CD4-positive, alpha-beta T cell treated with Interleukin-1 beta for 1 hour (primary cell): Measurements from ENCODE around the gene DNAH6.
"Not testable (repeated sequence)": the region's sequence is repeated elsewhere in the genome, so short reads cannot be mapped to it uniquely, and the experiment has no call there.

Source experiments
- DNase-seq, 2 donors: peaks; one replicate each; pipeline ENCODE4 v3.0.0-alpha.2; 2020 to 2022

The DNAH6 gene, protein sequence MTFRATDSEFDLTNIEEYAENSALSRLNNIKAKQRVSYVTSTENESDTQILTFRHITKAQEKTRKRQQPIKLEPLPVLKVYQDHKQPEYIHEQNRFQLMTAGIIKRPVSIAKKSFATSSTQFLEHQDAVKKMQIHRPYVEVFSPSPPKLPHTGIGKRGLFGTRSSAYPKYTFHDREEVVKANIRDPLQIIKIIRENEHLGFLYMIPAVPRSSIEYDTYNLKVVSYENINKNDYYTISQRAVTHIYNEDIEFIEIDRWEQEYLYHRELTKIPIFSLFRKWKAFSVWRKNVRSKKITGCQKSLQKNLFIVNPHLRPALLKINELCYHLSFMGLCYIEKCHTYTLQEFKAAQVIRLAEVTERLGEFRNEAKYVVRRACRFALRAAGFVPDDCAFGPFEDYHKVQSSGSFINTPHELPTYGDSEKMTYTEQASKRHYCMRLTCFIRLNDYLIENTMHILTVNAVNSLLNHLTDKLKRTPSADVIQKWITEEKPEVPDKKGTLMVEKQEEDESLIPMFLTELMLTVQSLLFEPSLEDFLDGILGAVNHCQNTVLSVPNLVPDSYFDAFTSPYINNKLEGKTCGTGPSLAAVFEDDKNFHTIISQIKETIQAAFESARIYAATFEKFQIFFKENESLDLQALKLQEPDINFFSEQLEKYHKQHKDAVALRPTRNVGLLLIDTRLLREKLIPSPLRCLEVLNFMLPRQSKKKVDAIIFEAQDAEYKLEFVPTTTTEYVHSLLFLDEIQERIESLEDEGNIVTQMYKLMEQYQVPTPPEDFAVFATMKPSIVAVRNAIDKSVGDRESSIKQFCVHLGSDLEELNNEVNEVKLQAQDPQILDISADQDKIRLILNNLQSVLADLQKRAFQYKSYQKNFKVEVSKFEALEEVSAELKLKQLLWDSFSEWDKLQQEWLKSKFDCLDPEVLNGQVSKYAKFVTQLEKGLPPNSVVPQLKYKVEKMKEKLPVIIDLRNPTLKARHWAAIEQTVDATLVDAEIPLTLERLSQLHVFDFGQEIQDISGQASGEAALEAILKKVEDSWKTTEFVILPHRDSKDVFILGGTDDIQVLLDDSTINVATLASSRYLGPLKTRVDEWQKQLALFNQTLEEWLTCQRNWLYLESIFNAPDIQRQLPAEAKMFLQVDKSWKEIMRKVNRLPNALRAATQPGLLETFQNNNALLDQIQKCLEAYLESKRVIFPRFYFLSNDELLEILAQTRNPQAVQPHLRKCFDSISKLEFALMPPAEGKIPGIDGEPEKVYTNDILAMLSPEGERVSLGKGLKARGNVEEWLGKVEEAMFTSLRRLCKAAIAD (N-terminal part only)

DNA sequence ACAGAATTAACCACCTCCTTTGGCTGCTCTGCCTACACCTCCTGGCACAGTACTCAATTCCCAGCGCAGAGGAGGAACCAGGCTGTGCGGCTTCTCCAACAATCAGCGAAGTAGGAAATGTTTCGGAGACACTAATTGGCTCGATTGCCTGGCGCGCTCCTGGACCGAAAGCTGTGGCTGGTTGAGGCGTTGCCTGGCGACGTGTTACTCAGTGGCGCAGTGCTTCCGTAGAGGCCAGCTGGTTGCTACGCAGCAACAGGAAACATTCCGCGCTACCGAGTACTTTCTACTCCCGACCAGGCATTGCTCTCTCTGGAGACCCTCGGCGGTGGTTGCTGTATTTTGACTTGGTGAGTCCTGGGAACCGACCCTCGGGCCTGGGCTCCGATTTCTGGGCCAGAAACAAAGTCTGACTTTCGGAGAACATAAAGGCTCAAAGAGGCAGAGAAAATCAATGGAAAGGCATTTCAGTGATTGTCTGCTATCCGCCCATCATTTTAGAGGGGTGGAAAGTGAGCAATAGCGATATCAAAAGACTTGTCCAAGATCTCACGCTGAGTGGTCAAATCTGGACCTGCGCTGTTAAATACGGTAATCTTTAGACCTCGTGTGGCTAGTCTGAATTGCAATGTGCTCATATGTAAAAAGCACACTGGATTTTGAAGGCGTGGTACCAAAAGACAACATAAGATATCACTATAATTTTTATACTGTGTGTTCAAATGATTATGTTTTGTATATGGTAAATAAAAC lies at the start of gene DNAH6:
TSS of gene DNAH6 (plus strand) at position 265 of the 753 bp plus-strand sequence. CDS start 1,329 bp downstream, outside the sequence.
- peak; percentile 91 for DNase-seq

DNA sequence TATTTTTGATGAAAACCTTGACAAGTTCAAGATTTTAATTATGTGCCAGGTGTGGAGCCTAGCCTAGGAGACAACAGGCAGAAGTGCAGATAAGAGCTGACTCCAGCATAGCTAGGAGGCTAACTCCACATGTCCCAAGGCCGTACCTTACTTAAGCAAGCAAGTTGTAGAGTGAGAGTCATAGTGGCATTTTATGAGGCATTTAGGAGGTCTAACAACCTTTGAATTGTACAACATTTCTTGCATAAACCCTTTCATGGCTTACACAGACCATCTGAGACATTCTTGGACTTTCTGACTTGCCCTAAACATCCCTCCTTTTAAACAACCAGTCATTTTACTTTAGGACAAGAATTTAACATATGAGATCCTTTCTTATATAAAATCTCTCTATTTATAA lies 48.9 kb upstream of the DNAH6 start:
- no peak for DNase-seq

DNA sequence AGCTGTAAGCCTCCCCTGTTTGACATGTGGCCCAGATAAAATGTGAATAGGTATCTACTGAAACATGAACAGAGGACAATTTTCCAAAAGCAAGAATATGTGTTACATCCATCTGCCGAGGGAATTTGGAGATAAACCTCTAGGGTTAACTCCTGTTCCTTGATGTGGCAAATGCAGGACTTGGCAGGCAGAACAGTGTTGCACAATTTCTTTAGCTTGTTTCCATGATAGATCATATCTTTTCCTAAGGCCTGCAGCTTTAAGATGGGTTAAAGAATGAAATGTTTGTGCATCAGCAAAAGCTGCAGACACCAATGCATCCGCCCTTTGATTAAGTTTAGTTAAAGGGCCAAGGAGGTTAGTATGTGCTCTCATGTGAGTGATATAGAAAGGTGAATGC lies 43.9 kb upstream of the DNAH6 start:
- DNase-seq: not testable (repeated sequence)

DNA sequence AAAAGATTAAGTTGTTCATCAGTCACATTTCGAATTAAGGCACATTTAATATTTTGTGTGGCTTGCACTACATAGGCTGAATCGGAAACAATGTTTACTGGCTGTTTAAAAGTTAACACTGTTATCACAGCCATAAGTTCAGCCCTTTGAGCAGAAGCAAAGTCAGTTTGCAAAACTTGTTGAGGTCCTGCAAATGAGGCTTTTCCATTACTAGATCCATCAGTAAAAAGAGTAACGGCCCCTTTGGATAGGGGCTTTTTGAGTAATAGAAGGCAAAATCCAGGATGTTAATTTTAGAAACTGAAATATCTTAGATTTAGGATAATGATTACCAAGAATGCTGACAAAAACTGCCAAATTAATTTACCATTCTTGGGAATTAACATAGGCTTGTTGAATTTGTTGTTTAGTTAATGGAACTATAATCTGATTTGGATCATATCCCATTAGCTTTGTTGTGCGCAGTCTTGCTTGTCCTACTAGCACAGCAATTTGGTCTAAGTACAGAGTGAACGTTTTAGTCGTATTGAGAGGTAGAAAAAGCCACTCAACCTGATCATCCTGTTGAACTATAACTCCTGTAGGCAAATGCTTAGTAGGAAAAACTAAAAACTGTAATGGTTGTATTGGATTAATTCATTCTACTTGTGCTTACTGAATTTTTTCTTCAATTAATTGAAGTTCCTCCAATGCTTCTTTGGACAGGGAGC lies 43.3 kb upstream of the DNAH6 start:
- no peak for DNase-seq

- DNase-seq: no peak
Measured at GRCh38 chr2:84474176-84474575, 42.1 kb upstream of the DNAH6 start.

DNA sequence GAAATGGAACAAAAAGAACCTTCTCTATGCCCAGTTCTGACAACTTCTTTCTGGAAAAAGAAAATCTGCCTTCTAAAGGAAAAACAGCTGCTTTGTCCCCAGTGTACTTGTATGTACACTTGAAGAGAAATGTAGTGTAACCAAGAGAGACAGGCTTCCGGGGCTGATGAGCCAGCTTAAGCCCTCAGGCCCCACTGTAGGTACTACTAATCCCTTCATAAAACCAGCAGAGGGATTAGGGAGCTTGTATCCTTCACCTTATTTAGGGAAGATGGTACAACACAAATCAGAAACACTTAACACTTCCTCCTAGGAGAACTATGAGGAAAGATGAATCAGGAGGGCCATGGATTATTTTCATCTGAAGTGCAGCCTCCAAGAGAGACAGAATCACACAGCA lies 38.4 kb upstream of the DNAH6 start:
- no peak for DNase-seq

DNA sequence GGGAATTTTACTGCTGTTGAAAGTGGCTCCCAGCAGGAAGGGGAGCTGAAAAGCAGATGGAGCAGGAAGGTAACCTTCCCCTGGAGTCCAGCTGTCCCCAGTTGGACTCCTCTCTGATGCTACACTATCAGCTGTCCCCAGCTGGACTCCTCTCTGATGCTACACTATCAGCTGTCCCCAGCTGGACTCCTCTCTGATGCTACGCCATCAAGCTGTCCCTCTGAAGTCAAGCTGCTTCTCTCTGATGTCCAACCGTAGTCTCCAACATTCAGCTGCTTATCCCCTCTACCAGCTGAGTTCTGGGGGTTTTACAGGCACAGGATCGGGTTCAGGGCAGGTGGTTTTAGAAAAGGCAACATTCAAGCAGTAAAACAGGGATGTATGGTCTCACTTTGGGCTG lies 37.4 kb upstream of the DNAH6 start:
- DNase-seq: no peak

- peak in 1 of 2 donors; percentile 5 for DNase-seq
Measured at GRCh38 chr2:84481702-84482101, 34.6 kb upstream of the DNAH6 start.

DNA sequence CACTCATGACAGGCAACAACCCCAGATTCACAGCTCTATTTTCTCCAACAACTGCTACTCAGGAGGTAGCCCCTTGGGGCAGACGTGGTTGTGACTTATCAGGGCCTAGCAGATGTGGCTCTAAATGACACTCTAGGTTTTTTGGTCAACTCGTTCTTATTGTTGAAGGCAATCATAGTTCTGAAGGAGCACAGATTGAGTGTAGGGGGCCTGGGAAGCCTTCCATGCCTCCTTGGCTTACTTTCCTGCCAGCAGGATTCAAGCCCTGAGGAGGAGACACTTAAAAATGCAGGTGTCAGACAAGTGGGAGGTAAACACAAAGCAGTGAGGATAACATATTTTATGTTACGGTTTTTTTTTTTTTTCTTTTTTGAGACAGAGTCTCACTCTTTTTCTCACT lies 33.7 kb upstream of the DNAH6 start:
- DNase-seq: no peak

DNA sequence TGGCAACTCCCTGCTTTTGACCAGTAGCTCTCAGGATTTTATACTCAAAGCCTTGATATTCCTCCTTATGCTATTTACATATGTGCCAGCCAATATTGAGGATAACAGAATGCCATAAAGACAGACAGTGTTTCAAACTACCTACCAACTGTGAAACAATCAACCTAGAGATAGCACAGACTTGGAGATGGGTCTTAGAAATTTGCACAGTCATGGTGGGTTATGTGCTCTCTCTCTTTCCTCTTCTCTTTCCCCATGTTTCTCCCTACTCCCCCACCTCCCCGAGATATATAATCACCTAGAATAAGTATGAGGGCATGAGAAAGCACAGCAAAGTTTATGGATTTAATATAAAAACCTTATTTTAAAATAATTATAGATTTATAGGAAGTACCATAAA lies 33.0 kb upstream of the DNAH6 start:
- no peak for DNase-seq

DNA sequence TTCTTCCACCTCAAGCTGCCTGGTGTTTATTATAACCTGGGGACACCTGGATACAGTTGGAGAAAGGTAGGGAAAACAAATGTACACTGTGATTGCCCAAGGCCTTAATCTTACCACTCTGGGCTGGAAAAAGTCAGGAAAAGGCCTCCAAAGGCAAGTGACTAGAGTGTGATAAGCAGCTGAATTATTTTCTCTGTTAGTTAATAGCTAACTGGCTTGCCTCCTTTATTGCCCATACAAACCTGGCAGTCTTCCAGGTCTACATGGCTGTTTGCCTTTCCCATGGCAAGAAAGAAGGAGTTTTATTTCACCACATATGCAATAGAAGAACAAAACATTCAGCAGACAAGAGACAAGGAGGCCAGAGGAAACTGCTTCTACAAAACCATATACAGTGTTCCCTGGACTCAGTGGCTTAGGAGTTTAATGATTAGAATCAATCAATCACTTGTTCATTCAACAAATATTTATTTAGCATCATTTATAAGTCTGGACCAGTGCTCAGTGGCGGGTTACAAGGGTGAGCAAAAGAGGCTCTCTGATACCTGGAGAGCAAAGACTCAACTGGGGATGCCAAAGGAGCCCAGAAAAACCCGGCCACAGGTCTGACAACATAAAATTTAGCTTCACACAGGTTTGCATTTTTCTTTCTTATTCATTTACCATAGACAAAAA lies 29.7 kb upstream of the DNAH6 start:
- no peak for DNase-seq

- DNase-seq: no peak
Measured at GRCh38 chr2:84487298-84487996, 28.9 kb upstream of the DNAH6 start.

DNA sequence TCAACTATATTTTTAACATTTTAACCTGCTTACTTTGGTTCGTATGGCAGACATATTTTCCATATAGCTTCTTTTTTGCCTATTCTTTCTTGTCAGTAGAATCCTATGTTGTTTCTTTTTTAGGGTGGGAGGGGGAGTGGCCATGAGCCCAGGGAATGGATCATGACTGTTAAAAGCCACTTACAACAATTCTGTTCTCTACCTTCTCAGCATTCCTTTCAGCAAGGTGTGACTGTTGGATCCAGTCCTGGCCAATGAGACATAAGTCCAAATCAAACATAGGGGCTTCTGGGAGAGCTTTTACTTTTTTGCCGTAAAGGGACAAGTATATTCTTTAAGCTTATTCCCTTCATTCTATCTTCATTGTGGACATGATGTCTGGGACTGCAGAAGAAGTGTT lies 25.0 kb upstream of the DNAH6 start:
- DNase-seq: no peak

- no peak for DNase-seq
Measured at GRCh38 chr2:84491741-84492140, 24.6 kb upstream of the DNAH6 start.

DNA sequence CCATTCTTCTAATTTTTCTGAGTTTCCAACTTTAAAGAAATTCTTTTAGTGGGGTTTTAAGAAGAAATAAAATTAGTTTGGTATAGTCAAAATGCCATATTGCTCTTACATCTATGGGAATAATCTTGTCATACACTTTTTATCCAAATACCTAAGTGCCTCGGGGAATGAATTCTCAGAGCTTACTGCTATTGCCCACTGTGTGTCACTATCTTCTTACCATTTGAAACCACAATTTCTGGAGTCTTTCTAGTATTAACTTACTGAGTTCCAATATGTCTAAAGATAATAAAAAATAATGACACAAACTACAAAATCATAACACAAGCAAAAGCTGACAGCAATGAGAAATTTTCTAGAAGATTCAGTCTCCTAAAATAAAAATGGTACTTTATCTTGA lies 23.7 kb upstream of the DNAH6 start:
- DNase-seq: no peak

- DNase-seq: no peak
Measured at GRCh38 chr2:84493514-84493913, 22.8 kb upstream of the DNAH6 start.

- DNase-seq: no peak
Measured at GRCh38 chr2:84494070-84494469, 22.2 kb upstream of the DNAH6 start.

GRCh38 chr2:84495539-84496146 lies 20.7 kb upstream of the DNAH6 start:
- DNase-seq: peak; percentile 35 to 80

GRCh38 chr2:84496386-84496785 lies 19.9 kb upstream of the DNAH6 start:
- DNase-seq: no peak

DNA sequence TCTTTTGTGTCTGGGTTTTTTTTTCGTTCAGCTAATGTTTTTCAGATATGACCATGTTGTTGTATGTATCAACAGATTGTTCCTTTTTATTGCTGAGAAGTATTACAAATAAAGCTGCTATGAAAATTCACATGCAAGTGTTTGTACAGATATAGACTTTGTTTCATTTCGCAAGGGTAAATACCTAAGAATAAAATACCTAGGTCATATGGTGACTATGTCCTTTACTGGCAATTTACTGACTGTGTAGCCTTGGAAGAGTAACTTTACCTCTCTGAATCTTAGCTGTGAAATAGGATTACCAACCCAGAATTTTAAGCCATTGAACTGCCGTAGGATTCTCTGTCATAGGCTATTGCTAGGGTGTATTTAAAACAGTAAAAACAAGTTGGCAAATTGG lies 19.0 kb upstream of the DNAH6 start:
- no peak for DNase-seq
